GM18867 (cell line): Measurements from ENCODE around the gene STAG2.
A peak's percentile ranks its signal among the peaks of the same experiment; 100 is the strongest.
"Not testable (repeated sequence)": the region's sequence is repeated elsewhere in the genome, so short reads cannot be mapped to it uniquely, and the experiment has no call there.

ENCODE experiments used
- ATAC-seq: cut with Tn5 transposase; IDR thresholded peaks from one replicate; pipeline ENCODE4 v1.9.1; 2021; ENCODE audit warnings: mild to moderate bottlenecking, moderate library complexity; ENCODE audit not compliant: unreplicated experiment

STAG2 gene

GRCh38 chrX:123961268-123962005 lies at the start of gene STAG2:
Gene STAG2 (plus strand): TSS chrX:123961706. CDS start chrX:124022628, 60,922 bp downstream.
- no peak for ATAC-seq

DNA sequence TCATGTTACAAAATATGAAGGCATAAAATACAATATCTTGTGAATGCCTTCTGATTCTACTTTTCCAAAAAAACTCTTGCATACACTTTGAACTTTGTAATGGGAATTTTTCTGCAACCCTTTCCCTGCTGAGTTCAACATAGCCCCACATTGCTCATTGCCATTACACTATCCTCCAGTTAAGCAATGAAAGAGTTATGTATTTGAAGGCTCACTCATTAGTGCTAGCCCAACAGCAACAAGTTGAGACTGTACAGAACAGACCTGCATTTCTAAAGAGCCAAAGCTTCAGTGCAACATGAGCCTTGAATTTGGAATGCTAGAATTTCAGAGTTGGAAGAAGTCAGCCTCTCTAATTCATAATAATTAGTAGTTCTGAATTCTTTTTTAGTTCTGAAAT lies 44.4 kb upstream of the STAG2 start:
- no peak for ATAC-seq

DNA sequence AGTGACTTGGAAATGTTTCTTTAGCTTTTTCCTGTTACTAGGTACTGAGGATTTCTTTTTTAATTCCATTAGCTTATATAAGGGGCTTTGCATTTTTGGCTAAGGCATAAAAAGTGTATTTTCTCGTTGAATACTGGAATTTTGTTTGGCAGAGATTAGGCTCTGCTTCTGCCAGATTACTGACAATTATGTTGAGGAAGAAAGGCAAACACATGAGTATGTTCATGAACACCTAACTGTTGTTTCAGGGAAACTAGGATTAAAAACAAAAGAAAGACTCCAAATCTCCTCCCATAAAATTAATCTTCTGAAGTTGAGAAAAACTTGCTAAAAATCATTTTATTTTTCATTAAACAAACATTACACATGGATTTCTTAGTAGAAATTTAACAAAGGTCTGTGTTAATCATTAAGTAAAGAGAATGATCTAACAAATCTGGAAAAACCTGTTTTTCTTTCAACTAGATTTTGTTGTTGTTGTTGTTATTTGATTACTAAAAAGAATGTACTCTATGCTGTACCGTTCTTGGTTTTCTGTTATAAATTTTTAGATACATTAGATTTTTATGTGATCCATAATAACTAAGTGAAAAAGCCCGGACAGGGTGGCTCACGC lies 43.3 kb upstream of the STAG2 start:
- ATAC-seq = no peak

DNA sequence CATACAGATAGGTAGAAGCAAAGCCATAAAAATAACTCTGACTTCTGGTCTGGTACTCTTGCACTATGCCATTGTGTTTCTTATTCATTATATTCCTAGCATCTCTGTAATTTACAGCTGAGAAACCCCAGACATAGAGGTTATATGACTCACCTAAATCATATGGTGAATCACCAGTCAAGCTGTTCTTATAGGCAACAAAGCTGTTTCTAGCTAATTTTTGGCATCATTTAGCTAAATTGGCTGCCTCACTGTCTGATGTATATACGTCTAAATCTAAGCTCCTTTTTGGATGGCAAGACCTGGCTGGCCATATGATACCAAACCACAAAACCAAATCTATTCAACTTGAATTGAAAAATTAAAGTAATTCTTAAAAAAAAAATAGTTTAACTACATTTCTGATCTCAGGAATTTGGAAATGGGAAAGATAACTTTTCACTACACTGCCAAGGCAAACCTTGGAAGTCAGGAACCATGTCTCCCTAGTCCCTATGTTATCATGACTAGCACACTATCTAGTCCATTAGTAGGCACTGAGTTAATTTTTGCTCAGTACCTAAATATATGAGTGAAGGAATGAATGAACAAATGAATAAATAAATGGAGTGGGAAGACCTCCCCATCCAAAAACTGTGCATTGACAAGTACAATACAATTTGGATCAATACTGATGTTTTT lies 41.3 kb upstream of the STAG2 start:
- ATAC-seq = no peak

DNA sequence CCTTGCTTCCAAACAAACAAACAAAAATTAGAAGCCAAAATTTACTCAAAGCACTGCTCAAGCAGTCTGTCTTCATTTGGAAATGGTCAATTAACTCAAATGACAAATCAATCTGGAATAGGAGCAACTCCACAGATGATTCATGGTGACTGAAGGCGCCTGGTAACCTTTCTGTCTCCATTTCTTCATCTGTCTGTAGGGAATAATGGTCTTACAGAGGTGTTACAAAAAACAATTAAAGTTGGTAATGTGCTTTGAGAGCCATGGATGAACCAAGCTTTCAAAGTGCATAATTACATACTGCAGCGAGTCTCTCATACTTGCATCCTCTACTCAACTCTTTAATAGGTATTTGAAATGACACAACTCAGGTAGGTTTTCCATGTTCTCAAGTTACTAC lies 38.3 kb upstream of the STAG2 start:
- ATAC-seq = no peak

- no peak for ATAC-seq
Measured at GRCh38 chrX:123924186-123924585, 37.3 kb upstream of the STAG2 start.

DNA sequence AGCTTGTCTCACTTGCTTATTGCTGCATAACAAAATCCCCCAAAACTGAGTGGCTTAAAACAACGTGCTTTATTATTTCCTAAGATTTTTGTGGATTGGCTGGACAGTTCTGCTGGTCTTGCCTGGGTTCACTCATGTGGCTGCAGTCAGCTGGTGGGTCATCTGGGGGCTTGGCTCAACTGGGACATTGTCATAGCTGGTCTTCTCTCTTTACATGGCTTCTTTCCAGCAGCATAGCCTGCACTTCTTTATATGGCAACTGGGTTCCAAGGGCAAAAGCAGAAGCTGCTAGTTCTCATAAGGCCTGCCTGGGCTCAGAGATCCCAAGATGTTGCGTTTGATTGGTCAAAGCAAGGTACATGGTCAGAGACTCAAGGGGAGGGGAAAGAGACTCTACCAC lies 33.7 kb upstream of the STAG2 start:
- no peak for ATAC-seq

- ATAC-seq = not testable (repeated sequence)
Measured at GRCh38 chrX:123932055-123932454, 29.5 kb upstream of the STAG2 start.

- ATAC-seq = no peak
Measured at GRCh38 chrX:123943074-123943473, 18.4 kb upstream of the STAG2 start.

GRCh38 chrX:123943488-123943887 lies 18.0 kb upstream of the STAG2 start:
- ATAC-seq = no peak

DNA sequence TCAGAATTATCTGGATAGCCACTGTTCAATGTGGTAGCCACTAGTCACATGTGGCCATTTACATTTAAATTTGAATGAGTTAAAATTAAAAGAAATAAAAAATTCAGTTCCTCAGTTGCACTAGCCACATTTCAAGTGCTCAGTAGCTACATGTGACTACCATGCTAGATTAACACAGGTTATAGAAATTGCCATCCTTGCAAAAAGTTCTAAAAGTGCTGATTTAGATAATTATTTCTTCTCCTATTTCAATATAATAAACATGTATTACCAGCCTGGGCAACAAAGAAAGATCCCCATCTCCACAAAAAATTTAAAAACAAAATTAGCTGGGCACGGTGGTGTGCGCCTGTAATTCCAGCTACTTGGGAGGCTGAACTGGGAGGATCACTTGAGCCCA lies 11.7 kb upstream of the STAG2 start:
- no peak for ATAC-seq

DNA sequence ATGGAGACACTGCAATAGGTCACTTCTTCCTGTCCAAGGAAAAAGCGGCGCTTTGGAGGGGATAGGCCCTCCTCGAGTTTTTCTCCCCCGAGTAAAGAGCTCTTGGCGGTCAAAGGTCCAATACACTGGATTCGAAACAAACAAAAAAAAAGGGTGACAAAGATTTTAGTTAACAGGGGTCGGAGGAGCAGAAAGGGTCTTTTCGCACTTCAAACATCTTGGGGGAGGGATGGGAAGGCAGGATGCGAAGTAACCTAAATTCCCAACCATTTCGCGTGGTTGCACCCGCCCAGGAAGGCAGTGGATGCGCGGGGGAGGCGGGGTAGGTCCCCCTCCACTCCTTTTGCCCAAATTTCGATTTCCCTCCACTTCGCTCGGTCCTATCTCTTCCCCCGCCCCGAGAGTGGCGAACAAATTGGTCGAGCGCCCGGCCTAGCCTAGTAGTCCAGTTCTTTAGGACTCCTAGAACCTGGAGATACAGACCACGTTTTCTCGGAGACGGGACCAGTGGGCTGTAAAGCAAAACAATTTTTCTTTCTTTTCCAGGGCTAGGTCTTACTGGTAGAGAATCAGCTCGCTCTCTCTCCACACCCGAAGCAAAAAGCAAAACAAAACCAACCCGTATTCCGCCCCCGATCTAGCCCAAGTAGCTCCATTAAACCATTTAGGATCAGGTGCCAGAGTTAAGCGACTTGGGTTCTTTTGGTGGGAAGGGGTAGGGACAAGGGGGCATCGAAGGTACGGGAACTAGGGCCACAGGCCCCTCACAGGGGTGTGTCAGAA lies 2.0 kb upstream of the STAG2 start:
- peak; percentile 0 for ATAC-seq

DNA sequence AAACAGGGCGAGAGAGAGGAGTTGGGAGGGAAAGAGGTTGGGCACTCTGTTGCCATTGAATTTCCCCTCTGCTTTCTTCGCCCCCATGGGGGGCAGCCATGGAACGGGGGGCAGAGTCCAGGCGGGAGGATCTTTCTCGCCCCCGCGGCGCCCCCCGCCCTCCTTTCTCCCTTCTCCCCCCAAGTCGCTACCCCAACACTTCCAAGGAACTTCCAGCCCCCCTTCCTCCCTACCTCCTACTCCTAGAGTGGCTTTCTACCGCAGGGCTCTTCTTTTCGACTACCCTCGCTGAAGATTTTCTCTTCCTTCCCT lies 594 bp upstream of the STAG2 start:
- ATAC-seq = no peak

DNA sequence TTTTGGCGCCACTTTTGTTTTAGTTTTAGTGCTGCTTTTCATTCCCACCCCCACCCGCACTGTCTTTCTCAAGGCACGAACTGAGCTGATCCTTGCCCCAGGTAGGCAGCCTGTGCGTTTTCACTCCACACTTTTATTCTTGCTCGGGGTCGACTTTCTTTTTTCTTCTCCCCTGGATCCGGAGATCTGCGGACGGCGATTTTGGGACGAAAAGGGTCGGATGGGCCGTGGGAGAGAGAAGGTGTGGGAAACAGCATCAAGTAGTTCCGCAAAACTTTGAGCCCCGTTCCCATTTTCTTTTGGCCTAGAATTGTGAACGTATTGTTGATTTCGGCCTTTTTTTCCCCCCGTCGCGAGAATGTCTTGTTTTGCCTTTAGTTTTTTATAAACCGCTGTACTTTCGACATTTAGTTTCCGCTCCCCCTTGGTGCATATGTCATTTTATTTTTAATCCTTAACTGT lies 531 bp downstream of the STAG2 start:
- no peak for ATAC-seq

- peak; percentile 60 for ATAC-seq
Measured at GRCh38 chrX:123962794-123963373, 1.4 kb downstream of the STAG2 start.

- no peak for ATAC-seq
Measured at GRCh38 chrX:123964156-123964834, 2.8 kb downstream of the STAG2 start.

DNA sequence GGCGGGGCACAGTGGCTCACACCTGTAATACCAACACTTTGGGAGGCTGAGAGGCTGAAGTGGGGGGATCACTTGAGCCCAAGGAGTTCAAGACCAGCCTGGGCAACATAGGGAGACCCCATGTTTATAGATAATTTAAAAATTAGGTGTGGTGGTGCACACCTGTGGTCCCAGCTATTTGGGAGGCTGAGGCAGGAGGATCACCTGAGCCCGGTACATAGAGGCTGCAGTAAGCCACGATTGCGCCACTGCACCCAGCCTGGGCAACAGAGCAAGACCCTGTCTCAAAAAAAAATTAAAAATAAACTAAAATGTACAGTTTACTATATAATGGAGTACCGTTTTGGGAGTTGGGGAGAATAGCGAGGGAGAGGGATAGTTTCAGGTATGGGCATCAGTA lies 4.2 kb downstream of the STAG2 start:
- no peak for ATAC-seq

DNA sequence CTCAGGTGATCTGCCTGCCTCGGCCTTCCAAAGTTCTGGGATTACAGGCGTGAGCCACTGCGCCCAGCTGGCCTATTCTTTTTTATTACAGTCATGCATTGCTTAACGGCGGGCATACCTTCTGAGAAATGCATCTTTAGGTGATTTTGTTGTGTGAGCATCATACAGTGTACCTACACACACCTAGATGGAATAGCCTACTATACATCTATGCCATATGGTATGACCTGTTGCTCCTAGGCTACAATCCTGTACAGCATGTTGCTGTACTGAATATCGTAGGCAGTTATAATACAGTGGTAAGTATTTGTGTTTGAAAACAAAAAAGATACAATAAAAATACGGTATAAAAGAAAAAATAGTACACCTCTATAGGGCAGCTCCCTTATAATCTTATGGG lies 6.0 kb downstream of the STAG2 start:
- ATAC-seq = no peak

DNA sequence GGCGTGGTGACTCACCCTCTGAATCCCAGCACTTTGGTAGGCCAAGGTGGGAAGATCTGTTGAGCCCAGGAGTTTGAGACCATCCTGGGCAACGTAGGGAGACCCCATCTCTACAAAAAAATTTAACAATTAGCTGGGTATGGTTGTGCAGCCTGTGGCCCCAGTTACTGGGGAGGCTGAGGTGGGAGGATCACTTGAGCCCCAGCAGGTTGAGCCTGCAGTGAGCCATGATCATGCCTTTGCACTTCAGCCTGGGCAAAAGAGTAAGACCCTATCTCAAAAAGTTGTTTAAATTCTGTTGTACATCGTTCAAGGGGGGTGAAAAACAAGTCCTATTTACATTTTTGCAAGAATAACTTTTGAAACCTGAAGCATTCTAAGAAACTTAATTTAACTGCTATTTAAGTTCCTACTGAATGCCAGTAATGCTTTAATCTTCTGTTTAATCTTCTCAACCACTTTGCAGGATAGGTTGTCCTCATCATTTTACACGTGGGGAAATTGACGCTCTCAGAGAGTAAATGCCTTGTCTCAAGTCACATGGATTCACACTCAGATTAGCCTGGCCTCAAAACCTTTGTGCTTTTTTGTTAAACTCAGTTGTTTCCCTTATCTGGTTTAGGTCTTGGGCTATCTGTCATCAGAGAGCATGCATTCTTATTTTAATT lies 7.0 kb downstream of the STAG2 start:
- no peak for ATAC-seq

GRCh38 chrX:123971982-123972381 lies 10.5 kb downstream of the STAG2 start:
- no peak for ATAC-seq
